Left ventricle myocardium superior (tissue), 1 donor: ENCODE measurements around the gene SLC2A5. TPM values are rescaled to one million over a fixed set of nuclear protein-coding genes. Genes with fewer than 3 reads are reported as not detected.

Experiments used
- ATAC-seq: fragments of 200-7000 bp; cut with Tn5 transposase; one replicate; pipeline ENCODE4 v1.9.1; 2020; ENCODE audit warnings: mild to moderate bottlenecking, moderate library complexity
- DNase-seq: peaks from one replicate; pipeline ENCODE4 v3.0.0-alpha.2; 2020
- intact Hi-C: fragments of 100-400 bp; cut with micrococcal nuclease; formaldehyde crosslinking; loops from one replicate; pipeline ENCODE4 v1.11.0; 2022
- long read RNA-seq: library from polyadenylated mRNA; unstranded; transcript quantifications from one replicate; pipeline ENCODE4 v2.0.0, GENCODE V29; 2021
- total RNA-seq: library from RNA; stranded (reverse); fragmentation: NEBNext Ultra II Directional; extraction: Animal tissue kit (Norgen Biotek cat#: 25700); gene quantifications from one replicate; pipeline ENCODE4 v1.2.1, GENCODE V29; 2021
- donor health status: DM: no; HTN: yes; CAD: no; lungs with severe emphysema.

SLC2A5 gene, protein sequence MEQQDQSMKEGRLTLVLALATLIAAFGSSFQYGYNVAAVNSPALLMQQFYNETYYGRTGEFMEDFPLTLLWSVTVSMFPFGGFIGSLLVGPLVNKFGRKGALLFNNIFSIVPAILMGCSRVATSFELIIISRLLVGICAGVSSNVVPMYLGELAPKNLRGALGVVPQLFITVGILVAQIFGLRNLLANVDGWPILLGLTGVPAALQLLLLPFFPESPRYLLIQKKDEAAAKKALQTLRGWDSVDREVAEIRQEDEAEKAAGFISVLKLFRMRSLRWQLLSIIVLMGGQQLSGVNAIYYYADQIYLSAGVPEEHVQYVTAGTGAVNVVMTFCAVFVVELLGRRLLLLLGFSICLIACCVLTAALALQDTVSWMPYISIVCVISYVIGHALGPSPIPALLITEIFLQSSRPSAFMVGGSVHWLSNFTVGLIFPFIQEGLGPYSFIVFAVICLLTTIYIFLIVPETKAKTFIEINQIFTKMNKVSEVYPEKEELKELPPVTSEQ
- total RNA-seq = 3.2 TPM
- long read RNA-seq, partial matches to known transcripts = 5 of 7 reads
- long read RNA-seq, other reads (novel, unspliced or antisense) = 2 of 7 reads

DNA sequence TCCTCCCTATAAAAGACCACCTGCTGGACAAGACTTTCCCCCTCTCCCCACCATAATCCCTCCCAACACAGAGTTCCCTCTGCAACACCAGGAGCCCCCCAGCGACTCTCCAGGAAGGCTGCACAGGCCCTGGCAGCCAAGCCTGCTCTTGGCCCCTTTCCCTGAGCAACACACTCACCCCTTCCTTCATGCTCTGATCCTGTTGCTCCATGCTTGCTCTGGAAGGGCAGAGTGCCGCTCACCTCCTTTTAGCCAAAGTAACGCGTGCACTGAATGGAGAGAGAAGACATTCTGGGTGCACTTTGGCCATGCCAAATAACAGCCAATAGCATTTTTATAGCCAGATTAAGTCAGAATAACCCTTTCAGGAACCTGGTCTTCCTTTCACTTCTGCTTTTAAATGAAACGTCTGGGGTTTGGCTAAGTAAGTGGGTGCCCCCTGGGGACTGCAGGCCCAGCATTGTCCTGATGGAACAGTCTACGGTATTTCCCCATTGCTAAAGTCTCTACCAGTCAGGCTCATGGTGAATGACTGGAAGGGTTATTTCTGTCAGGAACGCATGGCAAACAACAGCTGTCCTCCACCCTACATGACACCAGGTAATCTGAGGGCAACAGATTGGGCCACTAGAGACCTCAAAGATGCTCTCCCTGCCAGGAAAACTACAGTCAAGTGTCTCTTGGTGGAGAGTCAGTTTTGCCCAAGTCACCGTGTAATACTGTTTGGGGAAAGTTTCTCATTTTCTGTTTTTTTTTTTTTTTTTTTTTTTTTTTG, at the start of gene SLC2A5:
Gene SLC2A5, minus strand, starts transcription at position 310 of the 775 bp plus-strand sequence. Its CDS starts 99 bp downstream, at position 211.
- intact Hi-C loops = no loop called here
- ATAC-seq (peak; percentile 72), DNase-seq (peak; percentile 50)

DNA sequence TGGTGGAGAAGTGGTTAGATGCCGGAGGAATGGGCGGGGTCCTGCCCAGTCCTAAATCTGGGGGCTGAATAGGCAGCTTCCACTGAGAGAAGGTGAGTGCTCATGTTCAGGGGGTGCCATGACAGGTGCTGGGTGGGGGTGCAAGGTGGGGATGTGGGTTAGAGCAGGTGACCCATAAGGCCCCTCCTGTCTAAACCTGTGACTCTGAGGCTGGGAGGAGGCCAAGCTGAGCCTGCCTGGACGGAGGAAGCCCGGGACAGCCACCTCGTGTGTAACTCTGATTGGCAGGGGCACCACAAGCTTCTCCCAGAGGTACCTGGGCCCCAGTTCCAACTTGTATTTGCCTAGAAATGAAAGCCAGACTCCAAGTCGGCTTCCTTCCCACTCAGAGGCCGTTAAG, 48.8 kb upstream of the SLC2A5 start:
- intact Hi-C loops = no loop called here
- DNase-seq (peak; percentile 60), ATAC-seq (peak; percentile 50)

DNA sequence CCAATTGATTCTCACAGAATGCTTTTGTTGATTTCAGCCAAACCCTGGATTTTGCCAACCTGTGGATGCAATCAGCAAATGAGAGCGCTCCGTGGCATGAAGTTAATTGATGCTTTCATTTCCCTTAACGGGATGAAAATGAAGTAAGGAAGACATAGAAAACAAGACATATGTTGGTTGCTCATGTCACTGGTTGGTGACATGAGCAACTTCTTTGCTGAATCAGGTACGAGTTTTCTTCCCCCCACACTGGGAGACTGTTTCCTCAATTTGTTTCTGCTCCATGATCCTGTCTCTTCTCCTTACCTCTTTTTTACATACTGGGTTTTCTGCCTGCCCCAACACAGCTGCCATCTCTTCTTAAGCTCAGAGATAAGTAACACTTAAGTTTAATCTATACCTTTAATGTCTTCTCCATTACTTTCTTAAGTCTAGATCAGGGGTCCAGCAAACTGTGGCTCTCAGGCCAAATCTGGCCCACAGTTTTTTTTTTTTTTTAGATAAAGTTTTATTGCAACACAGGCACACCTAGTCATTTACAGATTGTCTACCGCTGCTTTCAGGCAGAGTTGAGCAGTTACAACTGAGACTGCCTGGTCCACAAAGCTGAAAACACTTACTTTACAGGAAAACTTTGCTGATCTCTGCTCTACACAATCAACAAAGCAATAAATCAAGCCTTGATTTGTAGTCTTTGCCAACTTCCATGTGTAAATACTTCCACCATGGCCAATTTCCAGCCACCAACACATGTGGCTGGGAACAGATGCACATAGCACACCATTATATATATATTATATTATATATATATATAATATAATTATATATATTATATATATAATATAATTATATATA, 46.1 kb upstream of the SLC2A5 start:
- no peak for ATAC-seq
- intact Hi-C loops = no loop called here
- DNase-seq = no peak

DNA sequence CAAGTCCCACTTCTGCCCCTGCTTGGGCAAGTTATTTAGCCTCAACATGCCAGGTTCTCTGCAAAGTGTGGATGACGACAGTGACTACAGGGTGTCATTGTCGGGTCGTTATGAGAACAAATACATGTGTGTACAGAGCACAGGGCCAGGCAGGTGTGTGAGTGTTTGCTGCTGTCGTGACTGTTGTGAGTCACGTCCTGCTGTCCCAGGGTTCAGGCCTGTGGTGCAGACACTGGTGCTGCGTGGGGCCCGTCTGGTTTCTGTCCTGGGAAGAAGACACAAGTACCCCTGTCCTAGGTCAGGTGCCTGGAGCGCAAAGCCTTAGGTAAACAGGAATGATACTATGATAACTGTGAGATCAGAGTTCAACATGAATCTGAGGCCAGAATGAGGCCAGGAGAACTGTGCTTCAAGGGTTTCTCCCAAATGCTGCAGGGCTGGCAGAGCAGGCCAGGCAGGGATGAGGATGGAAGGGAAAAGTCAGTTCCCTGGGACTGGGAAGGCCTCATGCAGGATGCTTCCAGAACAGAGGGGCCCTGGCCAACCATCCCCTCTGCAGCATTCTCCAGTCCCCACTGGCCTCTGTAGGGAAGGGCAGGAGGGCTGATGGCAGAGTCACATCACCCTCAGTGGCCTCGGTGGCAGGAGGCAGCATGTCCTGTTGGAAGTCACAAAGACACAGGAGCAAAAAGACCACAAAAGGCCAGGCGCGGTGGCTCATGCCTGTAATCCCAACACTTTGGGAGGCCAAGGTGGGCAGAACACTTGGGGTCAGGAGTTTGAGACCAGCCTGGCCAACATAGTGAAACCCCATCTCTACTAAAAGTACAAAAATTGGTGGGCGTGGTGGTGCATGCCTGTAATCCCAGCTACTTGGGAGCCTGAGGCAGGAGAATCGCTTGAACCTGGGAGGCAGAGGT, 43.8 kb upstream of the SLC2A5 start:
- intact Hi-C loops = no loop called here

DNA sequence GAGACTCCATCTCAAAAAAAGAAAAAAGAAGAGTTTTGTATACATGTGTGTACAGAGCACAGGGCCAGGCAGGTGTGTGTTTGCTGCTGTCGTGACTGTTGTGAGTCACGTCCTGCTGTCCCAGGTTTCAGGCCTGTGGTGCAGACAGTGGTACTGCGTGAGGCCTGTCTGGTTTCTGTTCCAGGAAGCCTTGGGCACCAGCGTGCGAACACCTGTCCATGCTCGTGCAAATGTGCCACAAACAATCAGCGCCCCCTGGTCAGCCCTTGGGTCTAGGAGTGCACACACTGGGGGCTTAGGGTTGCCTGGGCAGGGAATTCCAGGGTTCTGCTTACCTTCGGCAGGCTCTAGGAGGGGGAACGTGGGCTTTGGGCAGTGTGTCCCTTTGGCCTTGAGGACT, 42.5 kb upstream of the SLC2A5 start:
- no peak for ATAC-seq
- intact Hi-C loops = no loop called here

More for the DNA sequence above, 43.8 kb upstream of the SLC2A5 start:
- no peak for DNase-seq
- ATAC-seq = no peak

DNA sequence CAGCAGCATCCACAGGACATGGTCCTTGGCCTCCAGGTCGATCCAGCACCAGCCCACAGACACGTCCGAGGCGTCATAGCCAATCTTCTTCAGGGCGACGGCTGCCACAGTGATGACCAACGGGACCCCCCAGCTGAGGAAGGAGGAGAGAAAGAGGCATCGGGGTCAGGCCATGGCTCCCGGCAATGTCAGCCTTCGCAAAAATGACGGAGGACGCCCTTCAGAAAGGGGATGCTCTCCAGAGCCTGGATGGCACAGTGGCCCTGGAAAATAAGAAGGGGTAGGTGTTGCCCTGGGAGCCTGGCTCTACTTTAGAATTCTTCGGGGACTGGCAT, 41.9 kb upstream of the SLC2A5 start:
- intact Hi-C loops = no loop called here
- no peak for DNase-seq
- no peak for ATAC-seq

More for the DNA sequence above, 42.5 kb upstream of the SLC2A5 start:
- no peak for DNase-seq

DNA sequence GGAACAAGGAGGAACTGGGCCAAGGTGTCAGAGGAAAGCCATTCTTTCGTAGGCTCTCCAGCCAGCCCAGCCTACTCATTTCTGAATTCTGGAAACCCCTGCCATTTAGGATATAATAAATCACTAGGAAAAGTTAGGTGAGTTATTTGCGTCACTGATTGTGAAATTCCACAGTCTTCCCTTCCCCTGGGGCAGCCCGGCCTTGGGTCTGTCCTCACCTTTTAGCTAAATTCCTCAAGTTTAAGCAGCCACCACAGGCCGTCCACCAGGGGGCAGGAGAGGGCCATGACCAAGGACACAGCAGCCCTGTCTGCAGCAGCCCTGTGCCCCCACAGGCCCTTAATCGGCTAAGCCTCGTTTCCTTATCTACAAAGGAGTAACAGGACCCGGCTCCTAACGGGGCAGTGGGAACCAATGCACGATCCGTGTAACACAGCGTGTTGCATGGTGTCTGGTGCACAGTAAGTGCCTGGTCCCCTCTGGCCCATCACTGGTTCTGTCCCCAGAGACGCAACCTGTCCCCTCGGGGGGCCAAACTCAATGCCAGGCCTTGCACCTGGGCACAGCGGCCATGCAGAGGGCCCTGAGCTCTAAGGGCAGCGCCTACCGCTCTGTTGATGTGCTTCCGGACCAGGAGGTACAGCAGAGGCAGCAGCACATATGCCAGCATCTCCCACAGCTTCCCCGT, 41.4 kb upstream of the SLC2A5 start:
- intact Hi-C loops = no loop called here
- ATAC-seq (peak; percentile 71), DNase-seq (peak; percentile 92)

DNA sequence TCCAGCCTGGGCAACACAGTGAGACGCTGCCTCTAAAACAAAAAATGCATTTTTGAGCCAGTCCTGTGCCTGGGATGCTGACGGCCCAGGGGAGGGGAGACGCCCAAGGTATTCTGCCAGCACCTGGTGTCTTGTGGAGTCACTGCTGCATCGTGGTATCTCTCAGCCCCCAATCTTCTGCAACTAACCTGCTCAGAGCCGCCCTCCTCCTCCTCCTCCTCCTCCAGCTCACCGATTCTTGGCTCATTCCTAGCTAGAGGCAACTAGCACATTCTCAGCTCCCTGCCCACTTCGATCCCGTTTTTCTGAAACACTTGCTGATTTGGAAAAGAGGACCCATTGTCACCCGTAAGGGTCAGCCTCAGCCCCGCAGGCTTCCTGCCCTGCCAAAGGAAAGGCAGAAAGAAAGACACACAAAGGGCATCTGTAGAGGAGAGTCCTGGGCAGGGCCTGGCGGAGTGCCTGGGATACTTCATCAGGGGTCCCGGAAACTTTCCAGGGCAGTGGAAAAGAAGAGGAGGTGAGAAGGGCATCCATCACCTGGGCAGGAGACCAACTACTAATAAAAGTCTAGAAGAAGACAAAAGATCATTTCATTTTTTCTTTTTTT, 38.7 kb upstream of the SLC2A5 start:
- intact Hi-C loops = no loop called here
- ATAC-seq = peak; percentile 46
- peak; percentile 60 for DNase-seq

DNA sequence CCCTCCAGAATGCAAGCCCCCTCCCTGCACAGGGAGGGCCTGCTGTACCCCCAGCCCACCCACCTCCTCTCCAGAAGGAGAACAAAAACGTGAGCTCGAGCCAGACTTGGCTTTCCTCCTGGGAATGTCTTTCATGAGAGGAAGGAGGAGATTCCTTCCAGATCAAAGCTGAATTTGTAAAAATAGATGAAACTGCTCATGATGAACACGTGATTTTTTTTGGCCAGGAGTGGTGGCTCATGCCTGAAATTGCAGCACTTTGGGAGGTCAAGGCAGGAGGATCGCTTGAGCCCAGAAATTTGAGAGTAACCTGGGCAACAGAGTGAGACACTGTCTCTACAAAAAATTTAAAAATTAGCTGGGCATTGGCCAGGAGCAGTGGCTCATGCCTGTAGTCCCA, 37.7 kb upstream of the SLC2A5 start:
- ATAC-seq (no peak), DNase-seq (no peak)
- intact Hi-C loops = no loop called here

DNA sequence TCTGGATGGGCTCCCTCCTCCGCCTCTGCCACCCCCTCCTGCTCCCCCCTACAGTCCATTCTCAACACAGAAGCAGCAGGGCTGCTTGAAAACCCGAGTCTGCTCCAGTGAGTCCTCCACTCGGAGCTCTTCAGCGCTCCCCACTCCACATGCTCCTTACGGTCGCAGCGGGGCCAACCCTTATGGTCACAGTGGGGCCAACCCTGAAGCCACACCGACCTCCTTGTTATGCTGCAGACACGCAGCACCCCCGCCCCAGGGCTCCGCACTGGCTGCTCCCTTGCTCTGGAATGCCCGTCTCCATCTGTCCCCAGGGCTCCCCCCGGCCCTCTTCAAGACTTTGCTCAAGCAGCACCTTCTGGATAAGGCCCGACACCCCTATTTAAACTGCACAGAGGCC, 36.9 kb upstream of the SLC2A5 start:
- intact Hi-C loops = no loop called here
- DNase-seq (no peak), ATAC-seq (no peak)

DNA sequence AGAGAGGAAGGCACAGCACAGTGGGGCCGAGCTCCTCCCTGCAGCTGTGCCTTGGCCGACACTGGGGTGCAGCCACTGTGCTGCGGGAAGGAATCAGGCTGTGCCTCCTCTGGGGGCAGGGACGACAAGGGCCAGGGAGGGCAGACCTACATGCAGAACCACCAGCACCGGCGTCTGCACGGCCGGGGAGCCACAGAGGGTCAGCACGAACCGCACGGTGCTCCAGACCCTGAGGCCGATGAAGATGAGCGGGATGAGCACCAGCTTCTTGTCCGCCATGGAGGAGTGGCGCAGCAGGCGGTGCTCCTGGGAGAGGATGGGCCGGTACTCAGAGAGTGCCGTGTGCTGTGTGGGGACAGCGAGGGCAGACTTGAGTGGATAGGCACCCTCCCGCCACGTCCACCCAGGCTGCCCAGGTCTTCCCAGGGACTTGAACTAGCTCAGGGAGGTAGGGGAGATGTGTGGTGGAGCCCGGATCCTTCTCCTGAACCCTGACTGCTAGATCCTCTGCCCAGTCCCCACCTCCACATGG, 36.0 kb upstream of the SLC2A5 start:
- intact Hi-C loops = no loop called here
- DNase-seq = no peak
- ATAC-seq = no peak

DNA sequence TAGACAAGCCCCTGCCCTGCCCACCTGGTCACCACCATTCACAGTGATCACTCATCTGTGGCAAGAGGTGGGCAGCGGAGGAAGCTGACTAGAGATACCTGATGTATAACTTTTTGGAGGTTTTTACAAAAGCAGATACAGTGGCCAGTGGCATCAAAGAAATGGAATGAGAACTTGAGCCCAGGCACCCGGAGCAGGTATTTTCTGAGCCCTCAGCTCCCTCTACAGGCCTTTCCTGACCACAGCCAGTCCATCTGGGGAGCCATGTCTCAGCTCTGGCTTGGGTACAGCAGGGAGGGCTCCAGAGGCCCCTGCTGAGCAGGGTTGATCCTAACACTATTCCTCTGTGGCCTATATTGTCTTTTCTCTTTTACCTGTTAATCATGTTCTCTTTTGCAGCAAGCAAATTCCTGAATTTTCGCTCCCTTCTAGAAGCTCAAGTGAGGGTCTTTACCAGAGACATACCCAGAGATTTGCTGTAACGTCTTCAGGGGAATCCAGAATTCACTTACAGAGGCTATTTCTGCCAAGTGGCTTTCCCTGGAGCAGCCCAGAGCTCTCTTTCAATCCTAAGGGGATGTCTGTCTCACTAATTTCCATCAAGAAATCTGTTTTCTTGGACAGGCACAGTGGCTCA, 32.2 kb upstream of the SLC2A5 start:
- intact Hi-C loops = no loop called here
- ATAC-seq (peak; percentile 68), DNase-seq (peak; percentile 43)

DNA sequence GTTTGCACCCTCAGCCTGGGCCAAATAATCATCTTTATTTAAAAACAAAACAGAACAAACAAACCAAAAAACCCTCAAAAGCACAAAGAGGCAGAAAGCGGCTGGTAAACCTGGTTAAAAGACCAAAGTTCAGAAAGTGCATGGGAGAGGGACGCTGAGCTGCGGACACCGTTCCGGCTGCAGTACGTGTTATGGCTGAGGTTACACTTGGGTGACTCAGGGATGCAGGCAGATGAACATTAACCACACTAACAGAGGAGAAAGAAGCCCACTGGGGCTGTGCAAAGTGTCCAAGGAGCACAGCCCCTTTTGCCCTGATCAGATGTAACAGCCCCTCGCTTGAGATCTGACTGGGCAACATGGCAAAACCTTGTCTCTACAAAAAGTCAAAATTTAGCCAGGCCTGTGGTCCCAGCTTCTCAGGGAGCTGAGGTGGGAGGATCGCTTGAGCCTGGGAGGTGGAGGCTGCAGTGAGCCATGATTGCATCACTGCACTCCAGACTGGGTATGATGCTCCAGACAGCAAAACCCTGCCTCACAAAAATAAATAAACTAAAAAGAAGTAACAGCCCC, 31.1 kb upstream of the SLC2A5 start:
- DNase-seq (no peak), ATAC-seq (no peak)
- intact Hi-C loops = no loop called here

DNA sequence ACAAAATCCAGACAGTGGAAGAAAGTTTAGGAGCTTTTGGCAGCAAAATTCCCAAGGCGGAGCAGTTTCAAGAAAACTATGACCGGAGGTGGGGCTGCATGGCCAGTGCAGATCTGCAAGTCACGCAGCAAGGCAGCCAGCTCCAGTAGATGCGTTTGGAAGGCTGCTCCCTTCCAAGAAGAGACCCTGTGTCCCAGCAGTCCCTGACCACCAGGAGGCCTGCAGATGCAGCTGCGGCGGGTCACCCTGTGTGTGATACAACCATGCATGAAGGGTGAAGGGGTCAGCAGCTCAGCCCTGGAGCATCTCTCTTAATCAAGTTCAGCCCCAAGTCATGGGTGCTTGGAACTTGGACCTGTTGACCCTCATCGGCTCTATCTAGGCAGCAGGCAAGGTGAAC, 30.1 kb upstream of the SLC2A5 start:
- intact Hi-C loops = loop anchor here (10.0 kb wide), 1 partner anchor 95 kb away; no protein-coding TSS in a partner anchor
- no peak for DNase-seq

DNA sequence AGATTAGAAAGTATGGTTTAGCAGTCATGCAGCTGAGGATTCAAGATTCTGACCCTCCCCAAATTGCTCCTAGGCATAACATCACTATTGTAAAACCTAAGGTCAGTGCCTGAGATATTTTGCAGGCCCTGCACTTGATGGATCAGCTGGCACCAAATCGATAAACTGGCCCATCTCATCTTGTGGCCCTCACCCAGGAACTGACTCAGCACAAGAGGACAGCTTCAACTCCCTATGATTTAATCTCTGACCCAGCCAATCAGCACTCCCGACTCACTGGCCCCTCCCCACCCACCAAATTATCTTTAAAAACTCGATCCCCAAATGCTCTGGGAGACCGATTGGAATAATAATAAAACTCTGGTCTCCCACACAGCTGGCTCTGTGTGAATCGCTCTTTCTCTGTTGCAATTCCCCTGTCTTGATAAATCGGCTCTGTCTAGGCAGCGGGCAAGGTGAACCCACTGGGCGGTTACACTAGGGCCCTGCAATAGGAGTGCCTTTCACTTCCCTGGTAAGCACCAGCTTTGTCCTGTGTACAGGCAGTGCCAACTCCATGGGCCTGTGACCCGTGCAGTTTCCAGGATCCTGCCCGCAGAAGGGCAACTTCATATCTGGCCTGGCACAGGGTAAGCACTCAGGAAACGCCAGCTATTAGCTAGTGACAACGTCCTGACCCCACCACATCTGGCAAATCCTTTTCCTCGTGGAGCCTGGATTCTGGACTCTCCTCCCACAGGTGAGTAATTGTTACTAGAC, 28.7 kb upstream of the SLC2A5 start:
- intact Hi-C loops = loop anchor here (10.0 kb wide), 1 partner anchor 93 kb away; no protein-coding TSS in a partner anchor
- DNase-seq = no peak
- ATAC-seq = peak; percentile 69

More for the DNA sequence above, 30.1 kb upstream of the SLC2A5 start:
- no peak for ATAC-seq
